GM12874 (cell line): ENCODE measurements around the gene ZNF514.

Source experiments
- TF ChIP-seq, protein P1 (sequence below): IDR thresholded peaks from 2 replicates; pipeline ENCODE4 v1.5.1; 2011; ENCODE audit warnings: low read depth, mild to moderate bottlenecking, control low read depth, low read length, moderate library complexity; ENCODE audit not compliant: insufficient read depth

ZNF514 gene

DNA sequence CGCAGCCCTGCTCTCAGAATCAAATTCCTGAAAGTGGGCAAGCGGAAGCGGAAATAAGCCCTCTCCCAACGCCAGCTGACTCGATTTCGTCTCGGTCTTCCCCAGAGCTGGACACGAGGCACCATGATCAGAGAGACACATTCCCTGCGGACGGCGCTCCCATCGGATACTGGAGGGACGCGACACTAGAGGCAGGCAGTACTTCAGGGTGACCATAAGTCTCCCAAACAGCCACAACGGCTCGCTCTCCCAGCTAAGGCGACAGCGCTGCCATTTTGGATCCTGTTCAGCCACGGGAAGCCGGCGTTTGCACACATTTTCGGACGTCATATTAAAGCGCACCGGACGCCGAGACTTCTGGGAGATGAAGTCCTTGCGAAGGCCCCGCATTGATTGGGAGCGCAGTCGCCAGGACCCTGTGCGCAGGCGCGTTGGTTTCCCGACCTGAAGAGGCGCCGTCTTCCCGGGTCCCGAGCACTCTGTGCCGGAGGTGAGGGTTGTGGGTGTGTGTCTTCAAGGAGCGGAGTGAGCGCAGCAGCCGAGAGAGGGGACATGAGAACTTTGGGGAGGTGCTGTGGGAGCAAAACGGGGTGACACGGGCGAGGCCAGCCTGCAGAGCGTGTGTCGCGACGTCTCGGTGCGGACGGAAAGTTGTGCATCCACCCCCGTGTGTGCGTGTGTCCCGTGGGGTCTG is 5.9 kb upstream of the ZNF514 start, which contains the start of gene ZNF2:
TSS of gene ZNF2 (plus strand) at position 439 of the 694 bp plus-strand sequence. CDS start 10,418 bp downstream, outside the sequence.
- TF ChIP-seq, protein P1, sequence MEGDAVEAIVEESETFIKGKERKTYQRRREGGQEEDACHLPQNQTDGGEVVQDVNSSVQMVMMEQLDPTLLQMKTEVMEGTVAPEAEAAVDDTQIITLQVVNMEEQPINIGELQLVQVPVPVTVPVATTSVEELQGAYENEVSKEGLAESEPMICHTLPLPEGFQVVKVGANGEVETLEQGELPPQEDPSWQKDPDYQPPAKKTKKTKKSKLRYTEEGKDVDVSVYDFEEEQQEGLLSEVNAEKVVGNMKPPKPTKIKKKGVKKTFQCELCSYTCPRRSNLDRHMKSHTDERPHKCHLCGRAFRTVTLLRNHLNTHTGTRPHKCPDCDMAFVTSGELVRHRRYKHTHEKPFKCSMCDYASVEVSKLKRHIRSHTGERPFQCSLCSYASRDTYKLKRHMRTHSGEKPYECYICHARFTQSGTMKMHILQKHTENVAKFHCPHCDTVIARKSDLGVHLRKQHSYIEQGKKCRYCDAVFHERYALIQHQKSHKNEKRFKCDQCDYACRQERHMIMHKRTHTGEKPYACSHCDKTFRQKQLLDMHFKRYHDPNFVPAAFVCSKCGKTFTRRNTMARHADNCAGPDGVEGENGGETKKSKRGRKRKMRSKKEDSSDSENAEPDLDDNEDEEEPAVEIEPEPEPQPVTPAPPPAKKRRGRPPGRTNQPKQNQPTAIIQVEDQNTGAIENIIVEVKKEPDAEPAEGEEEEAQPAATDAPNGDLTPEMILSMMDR = no peak

DNA sequence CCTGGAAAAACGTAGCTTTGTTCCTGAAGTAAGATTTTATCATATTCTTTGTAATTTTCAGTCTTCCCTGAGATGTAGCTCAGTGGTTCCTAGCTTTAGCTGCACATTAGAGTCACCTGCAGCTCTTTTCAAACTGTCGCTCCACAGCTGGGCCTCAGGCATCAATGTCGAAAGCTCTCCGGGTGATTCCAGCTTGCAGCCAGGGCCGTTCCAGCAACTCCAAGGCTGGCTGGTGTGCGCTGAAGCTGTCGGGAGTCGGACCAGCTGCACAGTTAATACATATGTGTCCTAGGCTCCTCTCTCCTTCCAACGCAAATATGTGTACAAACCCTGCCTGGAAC is 5.4 kb upstream of the ZNF514 start:
- TF ChIP-seq, protein P1 = no peak

DNA sequence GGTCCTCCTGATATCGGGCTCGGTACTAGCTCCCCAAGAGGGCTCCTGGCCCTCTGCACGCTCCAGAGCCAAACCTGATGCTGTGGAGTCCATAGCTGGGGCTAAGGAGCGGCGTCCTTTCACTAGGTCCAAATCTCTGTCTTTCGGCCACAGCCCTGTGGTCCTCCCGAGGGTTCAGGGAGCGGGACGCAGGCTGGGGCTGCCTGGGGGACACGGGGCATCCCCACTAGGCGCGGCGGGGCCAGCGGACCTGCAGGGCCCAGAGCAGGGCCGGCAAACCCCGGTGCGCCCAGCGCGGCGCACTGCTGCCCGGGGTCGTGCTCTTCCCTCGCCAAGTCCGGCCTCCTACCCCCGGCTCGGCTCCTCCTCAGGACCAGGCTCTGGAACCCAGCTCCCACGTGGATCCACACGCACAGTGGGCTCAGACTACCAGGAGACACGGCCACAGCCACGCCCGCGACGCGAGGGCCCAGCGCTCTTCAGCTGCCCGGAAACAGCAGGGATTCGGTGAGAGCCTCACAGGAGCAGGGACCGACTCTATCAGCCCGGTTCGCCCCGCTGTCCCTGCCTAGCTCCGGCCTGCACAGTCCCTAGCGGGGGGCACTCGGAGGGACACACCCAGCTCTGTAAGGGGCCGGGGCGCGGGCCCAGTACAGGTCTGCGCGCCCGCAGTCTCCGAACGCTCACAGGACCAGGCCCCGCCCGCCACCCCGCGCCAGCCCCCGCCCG is 593 bp downstream of the ZNF514 start:
- TF ChIP-seq, protein P1 = no peak

DNA sequence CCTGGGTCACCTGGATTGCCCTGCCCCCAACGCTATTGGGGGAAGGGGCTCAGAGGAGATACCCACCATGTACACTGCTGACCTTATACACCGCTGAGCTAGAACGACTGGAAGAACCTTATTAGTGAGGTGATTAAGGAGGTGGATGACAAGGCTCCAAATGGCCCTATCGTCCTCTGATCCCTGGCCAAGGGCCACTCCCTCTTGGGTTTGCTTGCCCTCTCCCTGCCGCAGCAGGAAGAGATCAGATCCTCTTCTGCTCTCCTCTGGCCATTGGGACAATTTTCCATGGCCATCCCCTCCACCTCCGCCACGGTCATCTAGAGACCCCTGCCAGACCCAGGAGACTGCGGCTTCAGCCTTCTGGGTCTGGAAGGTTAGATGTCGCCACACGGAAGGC is 1.2 kb downstream of the ZNF514 start:
- TF ChIP-seq, protein P1 = no peak

DNA sequence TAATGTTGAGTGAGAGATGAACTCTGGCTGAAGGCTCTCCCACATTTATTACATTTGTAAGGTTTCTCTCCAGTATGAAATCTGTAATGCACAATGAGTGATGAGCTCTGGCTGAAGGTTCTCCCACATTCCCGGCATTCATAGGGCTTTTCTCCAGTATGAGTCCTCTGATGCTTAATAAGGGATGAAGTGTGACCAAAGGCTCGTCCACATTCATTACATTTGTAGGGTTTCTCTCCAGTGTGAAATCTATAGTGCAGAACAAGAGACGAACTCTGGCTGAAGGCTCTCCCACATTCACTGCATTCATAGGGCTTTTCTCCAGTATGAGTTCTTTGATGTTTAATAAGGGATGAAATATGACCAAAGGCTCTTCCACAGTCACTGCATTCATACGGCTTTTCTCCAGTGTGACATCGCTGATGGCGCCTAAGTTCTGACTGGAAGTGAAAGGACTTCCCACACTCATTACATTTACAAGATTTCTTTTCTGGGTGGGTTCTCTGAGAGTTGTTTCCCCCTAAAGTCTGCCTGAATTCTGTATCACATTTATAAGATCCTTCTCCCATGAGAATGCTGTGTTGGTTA is 10.2 kb downstream of the ZNF514 start:
- TF ChIP-seq, protein P1 = no peak

DNA sequence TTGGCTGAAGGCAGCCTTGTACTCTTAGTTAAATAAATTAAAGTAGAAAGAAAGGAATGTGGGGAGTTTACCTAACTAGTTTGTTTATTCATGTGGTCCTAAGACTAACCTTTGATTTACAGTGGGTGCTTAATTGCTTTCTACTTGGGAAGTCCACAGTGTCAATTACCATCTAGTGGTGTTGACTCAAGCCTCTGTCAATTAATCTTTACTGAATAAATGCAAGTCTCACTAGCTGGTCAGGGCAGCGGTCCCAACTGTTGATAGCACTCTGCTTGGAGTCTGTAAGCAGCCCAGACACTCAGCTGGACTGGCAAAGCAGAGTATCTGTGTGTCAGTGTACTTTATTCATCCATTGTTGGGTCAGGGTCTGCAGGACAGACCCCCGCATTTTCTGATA is 15.8 kb downstream of the ZNF514 start:
- TF ChIP-seq, protein P1 = no peak

DNA sequence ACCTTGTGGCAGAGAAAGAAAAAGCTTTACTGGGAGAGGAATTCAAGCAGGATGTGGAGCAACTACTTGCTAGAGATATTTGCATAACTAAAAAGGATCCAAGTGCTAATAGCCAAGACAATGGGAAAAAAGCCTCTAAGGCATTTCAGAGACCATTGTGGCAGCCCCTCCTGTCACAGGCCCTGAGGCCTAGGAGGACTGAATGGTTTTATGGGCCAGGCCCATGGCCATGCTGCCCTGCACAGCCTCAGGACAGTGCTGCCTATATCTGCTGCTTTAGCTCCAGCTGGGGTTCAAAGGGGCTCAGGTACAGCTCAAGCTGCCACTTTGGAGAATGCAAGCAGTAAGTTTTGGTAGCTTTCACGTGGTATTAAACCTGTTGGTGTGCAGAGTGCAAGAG is 20.9 kb downstream of the ZNF514 start:
- TF ChIP-seq, protein P1 = no peak
